Glutamatergic neuron (in vitro differentiated cells): Measurements from ENCODE around the gene BMP7. TPM values are rescaled to one million over a fixed set of nuclear protein-coding genes. Genes with fewer than 3 reads are reported as not detected.

Experiments used
- DNase-seq: peaks from one replicate; pipeline ENCODE4 v3.0.0; 2022
- H3K27ac Mint-ChIP-seq: one replicate; pipeline ENCODE4 v1.8.0; 2020; ENCODE audit warnings: mild to moderate bottlenecking, mixed read lengths, inconsistent platforms; ENCODE audit not compliant: unreplicated experiment
- H3K27me3 Mint-ChIP-seq: one replicate; pipeline ENCODE4 v1.8.0; 2020; ENCODE audit warnings: mild to moderate bottlenecking, moderate library complexity, mixed read lengths, inconsistent platforms; ENCODE audit not compliant: unreplicated experiment
- H3K36me3 Mint-ChIP-seq: one replicate; pipeline ENCODE4 v1.8.0; 2020; ENCODE audit warnings: mild to moderate bottlenecking, mixed read lengths, inconsistent platforms; ENCODE audit not compliant: unreplicated experiment
- H3K4me1 Mint-ChIP-seq: one replicate; pipeline ENCODE4 v1.8.0; 2020; ENCODE audit warnings: mild to moderate bottlenecking, low read depth, mixed read lengths, inconsistent platforms; ENCODE audit not compliant: unreplicated experiment
- H3K4me3 Mint-ChIP-seq: one replicate; pipeline ENCODE4 v1.8.0; 2020; ENCODE audit warnings: mild to moderate bottlenecking, mixed read lengths, inconsistent platforms; ENCODE audit not compliant: unreplicated experiment
- H3K9me3 Mint-ChIP-seq: one replicate; pipeline ENCODE4 v1.8.0; 2020; ENCODE audit warnings: mild to moderate bottlenecking, moderate library complexity, mixed read lengths, inconsistent platforms; ENCODE audit not compliant: unreplicated experiment
- total RNA-seq: library from RNA; stranded (reverse); fragmentation: NEBNext Ultra II Directional; extraction: Animal tissue kit (Norgen Biotek cat#: 25700); gene quantifications from one replicate; pipeline ENCODE4 v1.2.1, GENCODE V29; 2021; ENCODE audit not compliant: unreplicated experiment
- TF ChIP-seq, protein P1 (sequence below): fragments of 200-600 bp; sonication (generic); IDR thresholded peaks from one replicate; pipeline ENCODE4 v1.5.0; 2021; ENCODE audit not compliant: partially characterized antibody, unreplicated experiment

Gene BMP7
- total RNA-seq, 1 donor from 2014 or later: 8.7 TPM

- Mint-ChIP-seq H3K4me3 (no peak overlapping the region), H3K27ac (no peak overlapping the region), H3K27me3 (peaks cover 1% of the 10 kb centered on the region), H3K4me1 (peaks cover 8% of the 10 kb centered on the region), H3K9me3 (no peaks in the 10 kb centered on the region), H3K36me3 (no peaks in the 10 kb centered on the region)
- no peak for DNase-seq
- TF ChIP-seq, protein P1, sequence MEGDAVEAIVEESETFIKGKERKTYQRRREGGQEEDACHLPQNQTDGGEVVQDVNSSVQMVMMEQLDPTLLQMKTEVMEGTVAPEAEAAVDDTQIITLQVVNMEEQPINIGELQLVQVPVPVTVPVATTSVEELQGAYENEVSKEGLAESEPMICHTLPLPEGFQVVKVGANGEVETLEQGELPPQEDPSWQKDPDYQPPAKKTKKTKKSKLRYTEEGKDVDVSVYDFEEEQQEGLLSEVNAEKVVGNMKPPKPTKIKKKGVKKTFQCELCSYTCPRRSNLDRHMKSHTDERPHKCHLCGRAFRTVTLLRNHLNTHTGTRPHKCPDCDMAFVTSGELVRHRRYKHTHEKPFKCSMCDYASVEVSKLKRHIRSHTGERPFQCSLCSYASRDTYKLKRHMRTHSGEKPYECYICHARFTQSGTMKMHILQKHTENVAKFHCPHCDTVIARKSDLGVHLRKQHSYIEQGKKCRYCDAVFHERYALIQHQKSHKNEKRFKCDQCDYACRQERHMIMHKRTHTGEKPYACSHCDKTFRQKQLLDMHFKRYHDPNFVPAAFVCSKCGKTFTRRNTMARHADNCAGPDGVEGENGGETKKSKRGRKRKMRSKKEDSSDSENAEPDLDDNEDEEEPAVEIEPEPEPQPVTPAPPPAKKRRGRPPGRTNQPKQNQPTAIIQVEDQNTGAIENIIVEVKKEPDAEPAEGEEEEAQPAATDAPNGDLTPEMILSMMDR: no peak
These were observed 18.2 kb downstream of the BMP7 start for GRCh38 chr20:57248132-57248797.

DNA sequence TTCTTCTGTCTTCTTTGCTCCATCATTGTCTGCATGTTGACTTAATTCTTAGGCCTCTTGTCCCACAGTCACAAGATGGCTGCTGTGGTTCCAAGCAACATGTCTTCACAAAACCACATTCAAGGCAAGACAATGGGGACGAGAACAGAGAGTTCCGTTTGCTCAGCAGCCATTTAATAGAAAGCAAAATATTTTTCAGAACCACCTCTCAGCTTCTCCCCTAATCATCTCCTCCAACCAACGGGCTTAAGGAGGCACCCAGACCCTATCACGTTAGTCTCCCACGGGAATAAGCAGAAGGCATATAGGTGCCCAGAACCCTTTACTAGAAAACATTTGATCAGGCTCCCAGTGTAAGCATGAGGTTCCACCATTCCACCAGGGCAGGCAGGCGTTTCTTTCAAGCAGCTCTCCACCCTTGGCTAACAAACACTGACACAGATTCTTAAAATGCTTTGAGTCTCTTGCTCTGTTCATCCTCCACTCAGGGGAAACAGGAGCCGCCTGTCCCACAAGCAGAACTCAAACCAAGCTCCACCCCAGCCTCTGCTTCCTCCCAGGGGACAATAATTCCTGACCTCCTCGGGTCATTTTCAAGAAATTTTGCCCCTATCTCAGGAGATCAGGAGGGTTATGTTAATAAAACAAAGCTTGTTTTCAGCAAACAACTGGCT, 19.0 kb downstream of the BMP7 start:
- H3K36me3 Mint-ChIP-seq: no peaks in the 10 kb centered on the region
- H3K4me3 Mint-ChIP-seq: no peak overlapping the region
- H3K27ac Mint-ChIP-seq: no peak overlapping the region
- TF ChIP-seq, protein P1: no peak
- no peaks in the 10 kb centered on the region for H3K9me3 Mint-ChIP-seq
- DNase-seq: no peak
- H3K4me1 Mint-ChIP-seq: peaks cover 4% of the 10 kb centered on the region
- peaks cover 1% of the 10 kb centered on the region for H3K27me3 Mint-ChIP-seq

DNA sequence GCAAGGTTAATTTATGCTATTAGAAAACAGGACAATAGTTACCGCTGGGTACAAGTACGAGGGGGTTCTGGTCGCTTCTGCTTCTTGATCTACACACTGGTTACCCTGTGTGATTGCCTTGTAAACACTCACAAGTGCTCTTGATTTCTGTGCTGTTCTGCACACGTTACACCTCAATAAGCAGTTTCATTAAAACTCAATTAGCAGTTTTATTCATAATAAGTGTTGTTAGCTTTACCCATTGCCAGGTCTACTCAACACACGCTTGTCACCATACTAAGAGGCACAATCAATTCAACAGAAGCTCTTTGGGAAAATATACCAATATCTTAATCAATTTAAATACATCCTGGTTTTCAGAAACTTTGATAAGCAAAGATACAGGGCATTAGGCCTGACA, 20.4 kb downstream of the BMP7 start:
- Mint-ChIP-seq H3K4me1 (no peaks in the 10 kb centered on the region), H3K4me3 (no peak overlapping the region), H3K27me3 (peaks cover 1% of the 10 kb centered on the region), H3K27ac (no peak overlapping the region), H3K36me3 (no peaks in the 10 kb centered on the region), H3K9me3 (no peaks in the 10 kb centered on the region)
- TF ChIP-seq, protein P1: no peak
- no peak for DNase-seq

DNA sequence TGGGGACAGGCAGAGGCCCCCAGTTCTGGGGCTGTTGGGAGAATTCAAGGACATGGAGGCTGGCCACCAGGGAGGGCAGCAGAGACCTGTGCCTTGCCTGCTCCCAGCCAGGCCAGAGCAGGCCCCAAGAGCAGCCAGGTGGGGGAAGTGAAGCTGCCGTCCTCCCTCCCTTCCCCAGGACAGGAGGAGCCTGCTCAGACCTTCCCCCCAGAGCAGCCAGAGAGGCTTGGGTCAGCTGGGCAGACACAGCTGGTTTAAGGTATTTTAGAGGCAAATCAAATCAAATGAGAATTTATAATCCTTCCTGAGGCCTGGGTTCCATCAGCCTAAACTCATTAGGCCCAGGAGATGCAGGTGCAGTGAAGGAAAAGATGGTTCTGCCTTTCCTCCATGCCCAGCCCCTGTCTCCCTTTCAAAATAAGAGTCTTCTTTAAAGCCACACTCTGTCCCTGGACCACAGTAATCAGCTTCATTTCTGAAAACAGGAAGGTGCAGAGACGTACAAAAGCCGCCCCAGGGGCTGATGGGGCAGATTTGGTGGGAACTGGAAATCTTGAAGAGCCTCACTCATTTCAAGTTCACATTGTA, 21.7 kb downstream of the BMP7 start:
- Mint-ChIP-seq H3K4me3 (no peak overlapping the region), H3K9me3 (no peaks in the 10 kb centered on the region), H3K27me3 (peaks cover 1% of the 10 kb centered on the region), H3K4me1 (no peaks in the 10 kb centered on the region), H3K36me3 (peaks cover 5% of the 10 kb centered on the region), H3K27ac (no peak overlapping the region)
- TF ChIP-seq, protein P1: no peak
- DNase-seq: no peak

DNA sequence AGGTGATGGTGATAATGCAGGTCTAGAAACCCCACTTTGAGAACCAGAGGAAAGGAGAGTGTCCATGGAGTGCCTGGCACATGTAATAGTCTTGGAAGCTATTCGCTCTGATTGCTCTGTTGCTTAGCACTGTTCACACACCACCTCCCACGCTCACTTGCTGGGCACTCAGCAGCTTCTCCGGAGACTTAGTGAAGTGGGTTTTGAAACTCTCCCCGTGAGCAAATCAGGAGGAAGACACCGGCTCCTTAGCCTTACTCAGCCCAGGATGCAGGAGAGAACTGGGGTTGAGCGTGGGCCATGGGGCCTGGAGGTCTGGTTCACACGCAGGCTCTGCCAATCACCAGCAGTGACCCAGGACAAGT, 22.2 kb downstream of the BMP7 start:
- Mint-ChIP-seq H3K27ac (no peak overlapping the region), H3K4me1 (no peaks in the 10 kb centered on the region), H3K4me3 (no peak overlapping the region), H3K27me3 (peaks cover 1% of the 10 kb centered on the region), H3K36me3 (peaks cover 5% of the 10 kb centered on the region), H3K9me3 (no peaks in the 10 kb centered on the region)
- TF ChIP-seq, protein P1: no peak
- no peak for DNase-seq
